Posterior cingulate gyrus (tissue), 11 donors: Measurements from ENCODE around the gene SLC17A9.

ENCODE experiments used
- DNase-seq, 10 donors: peaks; one replicate each; pipeline versions ENCODE4 v3.0.0 to v3.0.0-alpha.2; 2020 to 2021; ENCODE audit warnings: mixed read lengths in 3 of 10
- intact Hi-C: fragments of 100-400 bp; cut with DNase I; formaldehyde crosslinking; loops from one replicate; pipeline ENCODE4 v1.15.1; 2023

Gene SLC17A9

DNA sequence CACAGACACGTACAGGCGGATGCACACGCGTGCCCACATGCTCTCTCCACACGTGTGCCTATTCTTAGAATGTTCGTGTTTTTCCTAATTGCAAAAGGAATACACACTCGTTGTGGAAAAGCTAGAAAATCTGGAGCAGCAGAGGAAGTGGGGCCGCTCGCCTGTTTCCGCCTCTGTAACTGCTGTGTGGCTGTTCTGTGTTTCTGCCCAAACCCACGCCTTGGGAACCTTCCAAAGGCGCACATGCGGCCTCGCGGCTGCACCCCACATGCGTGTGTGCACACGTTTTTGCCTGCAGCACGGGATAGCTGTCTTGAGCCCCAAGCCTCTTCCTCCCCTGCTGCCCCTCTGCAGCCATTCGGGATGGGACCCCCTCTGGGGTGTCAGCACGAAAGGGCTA, 12.2 kb downstream of the SLC17A9 start:
- intact Hi-C loops = no loop called here
- DNase-seq = peak in 7 of 10 donors; percentile 37 to 93 (median 57)

DNA sequence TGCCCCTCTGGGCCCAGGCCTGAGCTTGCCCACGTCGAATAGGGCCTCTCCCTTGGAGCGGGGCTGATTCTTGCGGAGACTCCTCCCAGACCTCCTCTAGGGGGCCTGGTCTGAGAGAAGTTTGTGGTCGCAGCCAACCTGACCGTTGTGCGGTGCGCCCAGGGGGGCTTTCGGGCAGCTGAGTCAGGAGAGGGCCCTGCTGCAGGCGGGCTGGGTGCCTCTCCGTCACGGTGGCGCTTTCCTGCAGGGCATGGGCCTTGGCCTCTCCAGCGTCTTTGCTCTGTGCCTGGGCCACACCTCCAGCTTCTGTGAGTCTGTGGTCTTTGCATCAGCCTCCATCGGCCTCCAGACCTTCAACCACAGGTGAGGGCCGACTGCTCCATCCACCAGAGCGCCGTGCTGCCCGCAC, 12.9 kb downstream of the SLC17A9 start:
- intact Hi-C loops = no loop called here
- DNase-seq = peak in 2 of 10 donors; percentile 12 to 74

- intact Hi-C loops = no loop called here
- no peak for DNase-seq
These were observed 14.0 kb downstream of the SLC17A9 start for GRCh38 chr20:62966212-62967148.

GRCh38 chr20:62967149-62967501, 14.6 kb downstream of the SLC17A9 start:
- intact Hi-C loops = no loop called here
- DNase-seq = no peak

GRCh38 chr20:62967628-62968351, 15.3 kb downstream of the SLC17A9 start:
- no peak for DNase-seq
- intact Hi-C loops = no loop called here

DNA sequence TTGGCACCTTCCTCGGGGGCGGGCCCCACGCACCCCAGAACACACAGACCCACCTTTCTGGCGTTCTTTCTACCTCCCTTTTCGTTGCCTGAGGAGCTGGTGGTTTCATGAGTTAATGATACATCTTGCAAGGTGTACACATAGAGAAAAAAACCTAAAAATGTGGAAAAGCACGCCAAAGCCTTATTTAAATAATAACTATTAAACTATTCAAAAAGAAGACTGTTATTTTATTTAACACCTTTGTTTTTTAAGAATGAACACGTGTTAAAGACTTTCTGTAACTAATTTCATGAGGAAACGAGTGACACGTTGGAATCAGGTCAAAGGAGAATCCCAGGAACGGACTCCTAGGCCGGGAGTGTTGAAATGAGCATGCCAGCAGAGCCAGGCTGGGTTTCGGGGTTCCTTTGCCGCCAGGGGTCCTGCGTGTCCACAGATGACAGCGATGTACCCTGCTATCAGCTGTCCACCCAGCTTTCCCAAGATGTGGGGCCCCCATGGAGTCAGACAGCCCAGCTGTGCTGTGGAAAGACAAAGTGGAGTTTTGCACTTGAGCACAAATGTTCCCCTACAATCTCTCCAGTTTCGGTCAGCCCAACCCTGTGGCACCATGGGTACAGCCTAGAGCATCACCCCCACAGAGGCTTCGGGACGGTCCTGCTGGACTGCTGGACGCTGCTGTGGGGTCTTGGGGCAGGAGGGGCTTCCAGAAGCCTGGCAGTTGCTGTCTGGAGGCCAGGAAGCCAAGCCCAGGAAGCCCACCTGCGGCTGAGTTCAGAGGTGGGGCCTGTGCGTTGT, 16.1 kb downstream of the SLC17A9 start:
- intact Hi-C loops = no loop called here
- no peak for DNase-seq

DNA sequence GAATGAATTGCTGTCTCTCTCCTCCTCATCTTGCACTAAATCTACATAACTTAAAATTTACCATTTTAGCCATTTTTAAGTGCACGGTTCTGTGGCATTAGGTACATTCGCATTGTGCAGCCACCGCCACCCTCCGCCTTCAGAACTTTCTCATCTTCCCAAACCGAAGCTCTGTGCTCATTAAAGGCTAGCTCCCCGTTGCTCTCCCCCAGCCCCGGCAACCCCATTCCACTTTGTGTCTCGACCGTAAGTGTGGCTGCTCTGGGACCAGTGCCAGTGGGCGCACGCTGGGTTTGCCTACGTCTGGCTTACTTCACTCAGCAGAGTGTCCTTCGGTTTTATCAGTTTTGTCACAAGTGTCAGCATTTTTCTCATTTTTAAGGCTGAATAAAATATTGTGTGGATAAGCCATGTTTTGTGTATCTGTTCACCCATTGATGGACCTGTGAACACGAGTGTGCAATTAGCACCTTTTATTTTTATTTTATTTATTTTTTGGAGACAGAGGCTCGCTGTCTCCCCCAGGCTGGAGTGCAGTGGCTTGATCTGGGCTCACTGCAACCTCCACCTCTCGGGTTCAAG, 16.8 kb downstream of the SLC17A9 start:
- intact Hi-C loops = no loop called here
- no peak for DNase-seq

DNA sequence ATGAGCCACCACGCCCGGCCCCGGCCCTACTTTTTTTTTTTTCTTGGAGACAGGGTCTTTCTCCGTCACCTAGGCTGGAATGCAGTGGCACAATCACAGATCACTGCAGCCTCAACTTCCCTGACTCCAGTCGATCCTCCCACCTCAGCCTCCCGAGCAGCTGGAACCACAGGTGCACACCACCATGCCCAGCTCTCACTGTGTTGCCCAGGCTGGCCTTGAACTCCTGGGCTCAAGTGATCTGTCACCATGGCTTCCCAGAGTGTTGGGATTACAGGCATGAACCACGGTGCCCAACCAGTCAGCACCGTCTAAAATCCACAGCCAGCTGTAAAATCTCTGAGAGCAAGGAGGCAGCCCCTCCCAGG, 17.4 kb downstream of the SLC17A9 start:
- no peak for DNase-seq
- intact Hi-C loops = no loop called here

GRCh38 chr20:62970307-62971210, 18.1 kb downstream of the SLC17A9 start:
- DNase-seq = no peak
- intact Hi-C loops = no loop called here

GRCh38 chr20:62971211-62971949, 18.9 kb downstream of the SLC17A9 start:
- no peak for DNase-seq
- intact Hi-C loops = no loop called here

GRCh38 chr20:62971950-62972844, 19.7 kb downstream of the SLC17A9 start:
- peak; percentile 78 to 98 (median 87) for DNase-seq
- intact Hi-C loops = loop anchor here (1.0 kb wide), 1 partner anchor 37 kb away; no protein-coding TSS in a partner anchor

GRCh38 chr20:62972845-62973745, 20.6 kb downstream of the SLC17A9 start:
- no peak for DNase-seq
- intact Hi-C loops = loop anchor here (1.0 kb wide), 1 partner anchor 36 kb away; no protein-coding TSS in a partner anchor

- intact Hi-C loops = no loop called here
- DNase-seq = no peak
These were observed 22.8 kb downstream of the SLC17A9 start for GRCh38 chr20:62975251-62975760.

- DNase-seq = no peak
- intact Hi-C loops = no loop called here
These were observed 23.5 kb downstream of the SLC17A9 start for GRCh38 chr20:62975812-62976508.

DNA sequence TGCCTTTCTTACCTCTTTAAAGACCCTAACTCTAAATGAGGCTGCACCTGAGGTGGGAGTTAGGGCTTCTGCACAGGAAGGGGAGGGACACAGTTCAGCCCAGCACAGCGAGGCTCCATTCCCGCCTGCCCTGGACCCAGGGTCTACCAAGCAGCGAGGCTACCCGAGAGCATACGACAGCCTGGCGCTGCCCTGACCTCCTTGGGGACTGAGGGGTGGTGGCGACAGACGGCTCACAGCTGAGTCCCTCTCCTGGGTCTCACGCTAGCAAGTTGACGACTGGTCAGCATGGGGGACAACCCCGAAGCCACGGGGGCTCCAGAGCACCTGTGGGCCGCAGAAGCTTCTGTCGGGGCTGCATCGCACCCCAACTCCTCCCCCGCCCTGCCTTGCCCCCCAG, 24.4 kb downstream of the SLC17A9 start:
- intact Hi-C loops = no loop called here
- no peak for DNase-seq
